IPS-18a (cell line): Measurements from ENCODE around the gene DENND1A.
A peak's percentile ranks its signal among the peaks of the same experiment; 100 is the strongest.

ENCODE experiments used
- H3K27ac ChIP-seq: one replicate; pipeline ENCODE4 v1.5.1; 2013; ENCODE audit warnings: low read length
- H3K27me3 ChIP-seq: one replicate; pipeline ENCODE4 v1.6.1; 2013; ENCODE audit warnings: mild to moderate bottlenecking, low read length; ENCODE audit not compliant: control insufficient read depth, insufficient read depth
- H3K36me3 ChIP-seq: one replicate; pipeline ENCODE4 v1.6.1; 2013; ENCODE audit warnings: low read depth, low read length; ENCODE audit not compliant: control insufficient read depth
- H3K4me1 ChIP-seq: one replicate; pipeline ENCODE4 v1.6.1; 2013; ENCODE audit warnings: low read depth, low read length; ENCODE audit not compliant: control insufficient read depth
- H3K4me3 ChIP-seq: one replicate; pipeline ENCODE4 v1.5.1; 2013; ENCODE audit warnings: low read length
- H3K9ac ChIP-seq: one replicate; pipeline ENCODE4 v1.6.1; 2013; ENCODE audit warnings: mild to moderate bottlenecking, low read length, moderate library complexity
- H3K9me3 ChIP-seq: one replicate; pipeline ENCODE4 v1.6.1; 2013; ENCODE audit warnings: low read depth, low read length; ENCODE audit not compliant: control insufficient read depth

The DENND1A gene

DNA sequence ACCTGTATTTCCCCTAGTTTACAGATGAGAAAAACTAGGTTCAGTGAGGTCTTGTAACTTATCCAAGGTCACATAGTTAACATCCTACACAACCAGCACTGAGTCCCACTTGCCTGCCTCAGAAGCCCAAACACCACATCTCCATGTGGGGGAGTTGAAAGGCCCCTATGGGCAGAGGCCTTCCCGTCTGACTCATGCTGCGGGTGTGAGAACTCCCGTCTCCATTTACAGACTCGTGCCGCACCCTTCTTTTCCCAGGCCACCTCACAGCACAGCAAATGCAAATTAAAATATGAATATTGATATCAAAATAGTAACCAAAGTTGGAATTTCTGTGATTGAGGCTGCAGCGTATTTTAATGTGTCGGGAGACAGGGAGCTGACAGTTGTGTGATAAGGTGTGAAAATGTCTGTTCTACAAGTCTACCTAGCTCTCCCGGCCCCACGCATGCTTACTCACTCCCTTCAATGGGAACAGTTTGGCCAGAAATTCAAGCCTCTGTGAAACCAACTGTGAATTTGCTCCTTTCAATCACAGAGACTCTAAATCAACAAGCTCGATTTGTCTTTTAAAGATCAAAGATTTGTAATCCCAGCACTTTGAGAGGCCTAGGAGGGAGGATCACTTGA lies 483.8 kb downstream of the DENND1A start:
- no peak overlapping the region for H3K9ac ChIP-seq

DNA sequence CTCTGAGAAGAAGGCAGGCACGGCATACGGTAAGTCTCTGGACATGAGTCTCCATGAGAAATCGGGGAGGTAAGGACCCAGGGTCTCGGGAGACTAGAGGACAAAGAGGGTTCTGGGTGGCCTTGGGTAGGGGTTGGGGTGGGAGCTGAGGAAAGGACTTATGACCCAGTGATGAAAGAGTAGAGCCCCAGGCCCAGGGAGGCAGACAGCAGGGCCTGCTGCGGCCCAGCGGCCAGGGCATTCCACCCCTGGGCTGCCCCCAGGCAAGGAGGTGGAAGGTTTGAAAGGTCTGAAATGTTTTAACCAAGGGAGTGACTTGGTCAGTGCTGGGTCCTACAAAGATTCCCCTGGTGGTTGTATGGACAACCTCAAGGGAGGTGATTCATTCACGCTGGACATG lies 484.8 kb downstream of the DENND1A start:
- no peak overlapping the region for H3K4me3 ChIP-seq
- H3K36me3 ChIP-seq: no peaks in the 10 kb centered on the region
- H3K9ac ChIP-seq: no peak overlapping the region
- H3K27ac ChIP-seq: no peak overlapping the region
- peaks cover 5% of the 10 kb centered on the region for H3K4me1 ChIP-seq
- H3K27me3 ChIP-seq: no peaks in the 10 kb centered on the region
- no peaks in the 10 kb centered on the region for H3K9me3 ChIP-seq

More for the DNA sequence above, 483.8 kb downstream of the DENND1A start:
- H3K27ac ChIP-seq: no peak overlapping the region
- H3K4me1 ChIP-seq: peaks cover 5% of the 10 kb centered on the region
- no peaks in the 10 kb centered on the region for H3K36me3 ChIP-seq
- no peak overlapping the region for H3K4me3 ChIP-seq
- no peaks in the 10 kb centered on the region for H3K27me3 ChIP-seq
- H3K9me3 ChIP-seq: no peaks in the 10 kb centered on the region

DNA sequence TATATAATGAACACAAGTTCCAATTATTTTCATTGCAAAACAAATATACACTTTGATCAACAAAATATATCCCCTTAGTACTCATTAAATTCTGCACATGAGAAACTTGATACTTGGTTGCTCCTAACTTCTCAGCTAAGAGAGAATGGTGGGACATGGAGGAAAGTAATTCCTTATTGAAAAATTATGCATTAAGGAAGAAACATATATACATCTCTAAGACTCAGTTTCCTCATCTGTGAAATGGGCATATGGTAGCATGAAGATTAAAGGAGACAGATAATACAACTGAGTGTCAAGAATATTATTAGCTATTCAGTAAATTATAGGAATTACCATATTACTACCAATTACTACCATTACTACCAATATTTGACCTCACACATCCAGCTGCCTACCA lies 488.2 kb downstream of the DENND1A start:
- no peak overlapping the region for H3K9ac ChIP-seq
- no peak overlapping the region for H3K4me3 ChIP-seq
- H3K36me3 ChIP-seq: no peaks in the 10 kb centered on the region
- H3K4me1 ChIP-seq: peaks cover 18% of the 10 kb centered on the region
- H3K27me3 ChIP-seq: no peaks in the 10 kb centered on the region
- H3K27ac ChIP-seq: no peak overlapping the region
- no peaks in the 10 kb centered on the region for H3K9me3 ChIP-seq

DNA sequence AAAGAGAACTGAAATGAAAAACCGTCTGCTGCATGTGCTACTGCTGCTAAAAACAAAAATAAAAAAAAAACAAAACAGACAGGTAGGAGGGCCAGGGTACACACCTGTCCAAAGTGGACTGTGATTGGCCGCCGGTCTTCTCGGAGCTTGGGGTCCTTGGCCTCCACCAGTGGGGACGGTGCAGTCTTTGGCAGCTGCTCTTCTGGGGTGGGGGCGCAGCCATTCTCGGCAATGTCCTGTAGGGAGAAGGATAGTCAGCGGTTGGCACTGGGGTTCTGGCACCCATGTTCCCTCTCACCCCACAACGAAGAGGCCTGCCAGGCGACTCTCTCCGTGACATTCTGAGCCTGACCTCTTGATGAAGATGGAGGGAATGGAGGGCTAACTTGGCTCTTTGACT lies 489.7 kb downstream of the DENND1A start:
- peaks cover 18% of the 10 kb centered on the region for H3K4me1 ChIP-seq
- no peaks in the 10 kb centered on the region for H3K27me3 ChIP-seq
- H3K9ac ChIP-seq: no peak overlapping the region
- no peak overlapping the region for H3K27ac ChIP-seq
- H3K36me3 ChIP-seq: no peaks in the 10 kb centered on the region
- no peak overlapping the region for H3K4me3 ChIP-seq
- H3K9me3 ChIP-seq: no peaks in the 10 kb centered on the region

DNA sequence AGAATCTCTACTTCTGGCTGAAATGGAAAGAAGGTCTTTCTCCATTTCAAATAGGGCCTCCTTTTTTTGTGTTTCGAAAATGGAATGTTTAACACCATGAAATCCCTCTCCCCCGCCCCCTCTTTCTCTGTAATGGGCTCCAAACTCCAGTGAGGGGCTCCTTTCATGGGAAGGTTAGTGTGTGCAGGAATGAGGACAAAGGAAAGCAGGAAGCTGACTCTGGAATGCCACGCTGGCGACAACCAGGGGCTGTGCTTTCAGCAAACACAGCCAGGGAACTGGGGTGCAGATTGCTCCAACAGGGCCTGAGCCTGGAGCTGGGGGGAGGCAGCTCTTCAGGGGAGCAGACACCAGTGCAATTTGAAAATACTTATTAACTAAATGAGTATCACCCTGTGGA lies 491.1 kb downstream of the DENND1A start:
- Histone ChIP-seq H3K9ac (peak overlapping the region; percentile 46), H3K27ac (peak overlapping the region; percentile 30)

DNA sequence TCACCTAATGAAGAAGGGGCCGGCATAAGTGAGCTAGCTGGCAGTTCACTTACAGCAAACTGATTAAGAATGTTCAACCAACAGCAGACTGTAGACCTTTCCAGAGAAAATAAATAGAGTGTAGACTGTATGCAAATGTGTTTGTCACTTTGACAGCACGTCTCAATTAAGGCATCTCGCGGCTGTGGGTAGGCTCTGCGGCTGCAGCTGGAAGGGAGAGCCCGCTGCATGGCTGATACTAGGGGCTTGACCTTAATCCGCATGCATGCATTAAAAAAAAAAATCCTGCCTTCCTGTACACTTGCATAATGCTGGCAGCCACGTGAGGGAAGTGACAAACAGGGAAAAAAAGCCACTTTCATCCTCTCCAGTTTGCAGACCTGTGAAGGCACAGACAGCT lies 491.6 kb downstream of the DENND1A start:
- Histone ChIP-seq H3K27me3 (no peaks in the 10 kb centered on the region), H3K4me1 (peaks cover 18% of the 10 kb centered on the region), H3K9me3 (no peaks in the 10 kb centered on the region), H3K36me3 (no peaks in the 10 kb centered on the region), H3K4me3 (peak overlapping the region; percentile 19), H3K9ac (peak overlapping the region; percentile 46), H3K27ac (peak overlapping the region; percentile 30)

More for the DNA sequence above, 491.1 kb downstream of the DENND1A start:
- peak overlapping the region; percentile 19 for H3K4me3 ChIP-seq
- H3K9me3 ChIP-seq: no peaks in the 10 kb centered on the region
- no peaks in the 10 kb centered on the region for H3K36me3 ChIP-seq
- H3K27me3 ChIP-seq: no peaks in the 10 kb centered on the region
- peaks cover 18% of the 10 kb centered on the region for H3K4me1 ChIP-seq

DNA sequence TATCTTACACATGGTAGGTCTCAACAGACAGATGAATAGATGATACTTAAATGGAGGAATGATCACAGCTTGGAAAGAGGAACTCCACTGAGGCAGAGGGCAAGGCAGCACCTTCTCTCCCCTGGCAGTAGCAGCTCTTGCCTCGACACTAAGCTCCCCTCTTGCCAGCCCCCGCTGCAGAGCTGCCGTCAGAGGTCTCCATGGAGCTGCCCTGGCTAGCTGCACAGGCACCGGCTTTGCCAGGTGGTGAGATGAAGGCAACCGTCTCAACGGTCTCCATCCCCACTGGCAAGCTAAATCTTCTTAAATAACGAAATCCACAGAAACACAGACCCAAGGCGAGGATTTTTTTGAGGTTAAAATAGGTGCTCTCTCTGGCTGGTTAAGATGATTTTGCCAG lies 492.7 kb downstream of the DENND1A start:
- Histone ChIP-seq H3K27ac (no peak overlapping the region), H3K27me3 (no peaks in the 10 kb centered on the region)

DNA sequence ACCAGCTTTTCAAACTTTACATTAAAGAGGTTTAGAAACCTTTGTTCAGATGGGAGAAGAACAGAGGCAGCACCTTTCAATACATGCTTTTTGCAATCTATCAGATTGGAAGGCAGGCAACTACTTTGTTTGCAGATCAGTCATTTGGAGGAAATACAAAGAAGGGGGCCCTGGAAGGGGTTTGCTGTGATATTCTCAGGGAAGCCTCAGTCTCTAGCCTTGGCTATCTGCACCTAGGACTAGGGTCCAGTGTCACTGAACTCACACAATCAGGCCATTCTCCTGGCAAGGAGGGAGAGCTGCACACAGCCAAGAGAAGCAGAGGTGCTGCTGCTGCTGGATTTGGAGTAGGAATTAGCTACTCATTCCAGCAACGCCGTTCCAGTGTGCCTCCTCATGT lies 494.5 kb downstream of the DENND1A start:
- Histone ChIP-seq H3K4me3 (no peak overlapping the region), H3K27me3 (no peaks in the 10 kb centered on the region), H3K4me1 (peaks cover 18% of the 10 kb centered on the region), H3K9me3 (no peaks in the 10 kb centered on the region), H3K9ac (no peak overlapping the region), H3K36me3 (no peaks in the 10 kb centered on the region), H3K27ac (no peak overlapping the region)

More for the DNA sequence above, 492.7 kb downstream of the DENND1A start:
- H3K9me3 ChIP-seq: no peaks in the 10 kb centered on the region
- no peak overlapping the region for H3K9ac ChIP-seq
- H3K4me1 ChIP-seq: peaks cover 18% of the 10 kb centered on the region
- no peaks in the 10 kb centered on the region for H3K36me3 ChIP-seq
- no peak overlapping the region for H3K4me3 ChIP-seq

DNA sequence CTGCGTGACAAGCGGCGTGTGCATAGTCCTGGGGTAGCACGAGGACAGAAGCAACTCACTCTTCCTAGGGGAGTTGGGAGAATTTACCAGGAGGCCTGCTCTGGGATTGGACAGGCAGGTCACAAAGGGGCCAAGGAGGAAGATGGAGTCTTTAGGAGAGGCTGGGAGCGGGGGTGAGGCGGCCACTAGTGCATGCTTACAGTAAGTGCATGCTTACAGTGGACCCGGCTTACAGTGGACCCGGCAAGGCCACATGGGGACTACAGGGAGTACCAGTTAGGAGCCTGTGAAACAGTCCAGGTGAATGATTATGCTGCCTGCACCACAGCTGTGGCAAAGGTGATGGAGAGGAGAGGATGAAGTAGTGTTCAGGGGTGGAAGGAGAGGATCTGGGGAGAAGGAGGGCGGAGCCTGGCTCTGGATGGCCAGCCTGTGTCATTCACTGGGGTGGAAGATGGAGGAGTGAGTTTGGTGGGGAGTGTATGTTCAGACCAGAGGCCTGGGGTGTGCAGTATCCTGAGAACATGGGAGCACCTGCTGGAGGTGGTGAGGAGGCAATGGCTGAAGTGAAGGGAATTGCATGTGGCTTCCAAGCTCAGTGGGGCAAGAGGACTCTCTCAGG lies 495.2 kb downstream of the DENND1A start:
- Histone ChIP-seq H3K4me1 (peaks cover 18% of the 10 kb centered on the region), H3K27me3 (no peaks in the 10 kb centered on the region), H3K27ac (no peak overlapping the region), H3K4me3 (no peak overlapping the region), H3K36me3 (no peaks in the 10 kb centered on the region), H3K9me3 (no peaks in the 10 kb centered on the region), H3K9ac (no peak overlapping the region)

DNA sequence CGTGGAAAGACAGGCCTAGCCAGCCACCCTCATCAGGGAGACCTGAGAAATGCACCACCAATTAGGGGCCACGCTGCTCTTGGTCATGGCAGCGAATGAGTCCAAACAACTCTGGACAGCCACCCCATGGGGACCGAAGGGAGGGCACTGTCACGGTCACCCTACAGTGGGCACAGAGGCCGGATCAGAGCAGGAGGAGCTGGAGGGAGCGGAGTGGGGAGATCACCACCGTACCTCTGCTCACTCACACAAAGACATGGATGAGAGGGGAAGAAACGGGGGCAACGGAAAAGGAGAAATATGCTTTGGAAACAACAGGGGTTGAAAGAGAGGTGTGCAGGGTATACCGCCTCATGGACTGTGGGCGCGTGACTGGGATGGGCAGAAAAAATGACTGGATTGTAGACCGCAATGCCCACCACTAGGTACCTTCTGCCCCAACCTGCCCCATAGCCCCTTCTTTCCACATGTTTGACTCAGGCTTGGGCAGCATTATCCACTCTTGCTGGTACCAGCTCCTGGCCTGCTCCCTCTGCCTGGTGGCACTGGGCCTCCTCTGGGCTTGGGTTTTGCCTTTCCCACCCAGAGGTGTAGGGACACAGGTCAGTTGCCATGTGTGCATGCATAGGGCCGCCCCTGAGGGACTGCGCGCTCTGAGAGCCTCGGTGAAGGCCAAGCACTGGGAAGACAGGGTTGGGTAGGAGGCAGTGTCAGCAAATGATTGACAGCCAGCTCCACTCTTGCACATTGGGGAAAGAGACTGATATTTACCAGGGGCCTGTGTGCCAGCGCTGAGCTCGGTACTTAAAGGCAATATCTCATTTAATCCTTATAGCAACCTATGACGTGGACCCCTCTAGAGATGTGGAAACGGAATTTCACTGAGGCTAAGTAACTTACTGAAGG lies 497.3 kb downstream of the DENND1A start:
- Histone ChIP-seq H3K9ac (no peak overlapping the region), H3K4me3 (no peak overlapping the region), H3K9me3 (no peaks in the 10 kb centered on the region), H3K4me1 (no peaks in the 10 kb centered on the region), H3K36me3 (no peaks in the 10 kb centered on the region), H3K27ac (no peak overlapping the region), H3K27me3 (no peaks in the 10 kb centered on the region)

DNA sequence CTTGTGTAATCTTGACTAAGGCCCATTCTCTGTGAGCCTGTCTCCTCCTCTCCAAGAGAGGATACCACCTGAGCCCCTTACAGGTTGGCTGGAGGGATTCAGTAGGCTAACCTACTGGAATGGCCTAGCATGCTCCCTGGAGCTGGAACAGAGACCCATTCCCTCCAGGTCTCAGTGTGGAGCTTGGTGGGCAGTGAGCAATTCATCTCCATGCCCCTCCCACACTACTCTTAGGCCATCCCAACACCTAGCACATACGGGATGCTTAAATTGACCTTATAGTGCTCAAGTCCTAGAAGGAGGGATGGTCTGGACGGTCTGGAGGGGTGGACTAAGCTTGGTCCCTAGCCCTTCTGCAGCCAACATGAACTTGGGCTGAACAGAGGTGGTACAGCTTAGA lies 498.3 kb downstream of the DENND1A start:
- Histone ChIP-seq H3K27me3 (no peaks in the 10 kb centered on the region), H3K4me3 (no peak overlapping the region), H3K27ac (no peak overlapping the region), H3K36me3 (no peaks in the 10 kb centered on the region), H3K4me1 (no peaks in the 10 kb centered on the region), H3K9ac (no peak overlapping the region), H3K9me3 (no peaks in the 10 kb centered on the region)
